HUDEP-2 (cell line): ENCODE measurements around the gene NKIRAS2.
A peak's percentile ranks its signal among the peaks of the same experiment; 100 is the strongest.

Source experiments
- DNase-seq, 76 experiments: peaks; one replicate each; lab custom pipeline; 2025; ENCODE audit not compliant: unreplicated experiment in 76 of 76; lab: John Stamatoyannopoulos, UW

Gene NKIRAS2

GRCh38 chr17:42019509-42020404 is at the start of gene NKIRAS2:
Gene NKIRAS2, plus strand, starts transcription at chr17:42020090. Its CDS starts 1,488 bp downstream, at chr17:42021578.
- DNase-seq, result peak in 75 of 76 experiments; percentile 19 to 95 (median 87)

- no peak for DNase-seq
Observed at GRCh38 chr17:41970901-41971331, 49.0 kb upstream of the NKIRAS2 start.

DNA sequence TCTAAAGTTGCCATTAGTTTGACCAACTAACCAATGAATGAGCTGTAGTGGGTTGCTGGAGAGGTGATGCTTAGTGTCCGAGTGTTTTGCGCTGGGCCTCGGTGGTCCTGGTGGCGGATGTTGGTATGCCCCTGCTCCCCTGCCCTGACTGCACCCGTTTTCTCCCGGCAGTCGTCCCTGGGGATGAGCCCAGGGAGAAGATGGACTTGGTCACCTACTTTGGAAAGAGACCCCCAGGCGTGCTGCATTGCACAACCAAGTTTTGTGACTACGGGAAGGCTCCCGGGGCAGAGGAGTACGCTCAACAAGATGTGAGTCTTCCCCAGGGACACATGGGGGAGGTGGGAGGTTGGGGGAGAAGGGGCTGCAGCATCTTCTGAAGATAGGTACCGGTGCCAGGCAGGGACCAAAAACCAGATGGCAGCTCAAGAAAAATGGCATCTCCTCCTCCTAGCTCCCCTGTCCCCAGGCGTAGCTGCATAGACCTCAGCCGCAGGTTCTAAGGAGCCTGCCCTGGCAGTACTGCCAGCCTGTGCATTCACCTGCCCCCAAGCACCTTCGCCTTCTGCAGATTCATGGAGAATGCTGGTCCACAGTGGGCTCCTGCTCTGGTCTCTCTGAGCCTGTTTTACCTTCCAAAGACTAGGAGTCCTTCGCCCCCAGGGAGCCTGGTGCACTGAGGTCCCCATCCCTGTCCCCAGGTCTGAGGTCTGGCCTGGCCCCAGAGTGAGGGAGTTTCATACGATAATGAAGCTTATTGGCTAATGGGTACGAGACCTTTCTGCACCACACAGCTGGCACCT is 48.0 kb upstream of the NKIRAS2 start:
- DNase-seq, result no peak

- DNase-seq, result no peak
Observed at GRCh38 chr17:41972571-41973407, 47.1 kb upstream of the NKIRAS2 start.

DNA sequence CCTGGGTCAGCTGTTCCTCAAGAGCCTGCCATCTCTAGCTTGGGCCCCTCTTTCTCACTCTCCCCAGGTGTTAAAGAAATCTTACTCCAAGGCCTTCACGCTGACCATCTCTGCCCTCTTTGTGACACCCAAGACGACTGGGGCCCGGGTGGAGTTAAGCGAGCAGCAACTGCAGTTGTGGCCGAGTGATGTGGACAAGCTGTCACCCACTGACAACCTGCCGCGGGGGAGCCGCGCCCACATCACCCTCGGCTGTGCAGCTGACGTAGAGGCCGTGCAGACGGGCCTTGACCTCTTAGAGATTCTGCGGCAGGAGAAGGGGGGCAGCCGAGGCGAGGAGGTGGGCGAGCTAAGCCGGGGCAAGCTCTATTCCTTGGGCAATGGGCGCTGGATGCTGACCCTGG is 46.5 kb upstream of the NKIRAS2 start:
- DNase-seq, result no peak

GRCh38 chr17:41974031-41974430 is 45.9 kb upstream of the NKIRAS2 start:
- DNase-seq, result no peak

GRCh38 chr17:41974658-41975057 is 45.2 kb upstream of the NKIRAS2 start:
- DNase-seq, result no peak

GRCh38 chr17:41975099-41976083 is 44.5 kb upstream of the NKIRAS2 start:
- DNase-seq, result no peak

DNA sequence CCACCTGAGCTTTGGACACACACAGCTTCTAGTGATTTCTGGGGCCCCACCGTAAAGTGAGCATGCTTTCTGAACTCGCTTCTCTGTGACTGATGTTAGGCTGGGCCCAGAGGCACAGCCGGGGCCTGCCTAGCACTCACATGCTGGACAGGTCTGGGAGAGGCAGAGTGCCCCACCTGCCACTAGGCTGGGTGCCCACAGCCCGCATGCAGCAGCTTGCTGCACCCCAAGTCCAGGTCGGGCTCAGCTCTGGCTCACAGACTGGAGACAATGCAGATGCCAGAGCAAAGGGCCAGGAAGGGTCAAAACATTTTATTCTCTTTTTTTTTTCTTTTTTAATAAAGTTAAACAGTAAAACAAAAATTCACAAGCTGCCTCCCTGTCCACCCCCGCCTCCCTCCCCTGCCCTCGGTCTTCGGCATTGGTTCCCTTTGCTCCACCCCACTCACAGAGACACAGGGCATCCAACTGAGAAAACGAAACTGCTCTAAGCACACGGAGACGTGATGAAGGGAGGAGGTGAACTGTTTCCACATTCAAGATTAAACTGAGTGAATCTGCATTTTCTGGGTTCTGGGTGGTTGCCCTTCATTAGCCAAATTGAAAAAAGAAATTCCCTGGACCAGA is 43.6 kb upstream of the NKIRAS2 start:
- DNase-seq, result no peak

DNA sequence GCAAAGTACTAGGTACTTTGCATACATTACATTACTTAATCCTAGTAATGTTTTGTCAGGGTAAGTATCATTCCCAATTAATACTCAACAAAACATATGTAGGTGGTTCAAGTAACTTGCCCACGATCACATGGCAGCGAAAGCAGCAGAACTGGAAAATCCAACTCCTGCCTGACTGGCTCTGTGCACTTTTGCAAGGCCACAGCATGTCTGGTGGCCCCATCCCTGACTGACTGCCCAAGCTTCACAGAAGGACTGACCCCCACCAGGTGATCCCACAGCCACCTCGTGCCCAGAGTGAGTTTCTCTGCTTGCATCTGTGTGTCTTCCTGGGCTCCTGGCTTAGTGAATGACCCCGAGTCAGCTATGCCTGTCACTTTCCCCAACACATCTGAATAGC is 41.9 kb upstream of the NKIRAS2 start:
- no peak for DNase-seq

GRCh38 chr17:41982026-41982760 is 37.7 kb upstream of the NKIRAS2 start:
- DNase-seq, result no peak

- no peak for DNase-seq
Observed at GRCh38 chr17:41984454-41984853, 35.4 kb upstream of the NKIRAS2 start.

- no peak for DNase-seq
Observed at GRCh38 chr17:41985919-41986318, 34.0 kb upstream of the NKIRAS2 start.

- DNase-seq, result no peak
Observed at GRCh38 chr17:41986634-41987033, 33.3 kb upstream of the NKIRAS2 start.

DNA sequence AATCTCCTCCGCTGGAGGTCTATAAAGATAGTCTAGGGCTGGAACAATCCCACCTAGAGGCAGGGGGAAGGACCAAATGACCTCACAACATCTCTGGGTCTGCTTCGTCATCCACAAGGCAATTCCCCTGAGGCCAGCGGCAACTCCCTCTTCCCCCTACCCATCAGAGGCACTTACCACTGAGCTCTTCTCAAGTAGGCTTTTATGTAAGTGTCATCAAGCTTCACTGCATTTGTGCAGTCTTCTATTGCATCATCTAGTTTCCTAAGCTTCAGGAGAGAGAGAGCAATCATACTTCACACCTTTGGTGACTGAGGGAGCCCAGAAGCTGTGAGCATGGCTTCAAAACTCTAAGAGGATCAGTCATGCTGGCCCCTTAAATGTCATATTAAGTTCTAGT is 32.2 kb upstream of the NKIRAS2 start:
- no peak for DNase-seq

DNA sequence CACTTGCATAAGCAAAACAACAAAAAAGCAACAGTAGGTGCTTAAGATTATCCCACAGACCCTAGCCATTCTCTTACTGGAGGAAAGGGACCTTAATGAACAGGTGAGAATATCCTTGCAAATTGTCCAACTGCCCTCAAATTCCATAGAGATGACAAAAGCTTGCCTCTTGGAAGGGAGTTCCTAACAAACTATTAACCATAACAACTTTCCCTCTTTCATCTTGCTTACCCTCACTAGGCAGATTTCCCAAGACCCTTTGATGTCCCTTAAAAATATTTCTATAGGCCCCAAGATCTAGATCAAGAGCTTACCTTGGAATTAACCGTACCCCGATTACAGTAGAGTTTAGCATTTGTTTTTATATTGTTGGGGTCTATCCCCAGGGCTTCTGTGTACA is 31.5 kb upstream of the NKIRAS2 start:
- no peak for DNase-seq

- DNase-seq, result no peak
Observed at GRCh38 chr17:41989702-41990419, 30.0 kb upstream of the NKIRAS2 start.

DNA sequence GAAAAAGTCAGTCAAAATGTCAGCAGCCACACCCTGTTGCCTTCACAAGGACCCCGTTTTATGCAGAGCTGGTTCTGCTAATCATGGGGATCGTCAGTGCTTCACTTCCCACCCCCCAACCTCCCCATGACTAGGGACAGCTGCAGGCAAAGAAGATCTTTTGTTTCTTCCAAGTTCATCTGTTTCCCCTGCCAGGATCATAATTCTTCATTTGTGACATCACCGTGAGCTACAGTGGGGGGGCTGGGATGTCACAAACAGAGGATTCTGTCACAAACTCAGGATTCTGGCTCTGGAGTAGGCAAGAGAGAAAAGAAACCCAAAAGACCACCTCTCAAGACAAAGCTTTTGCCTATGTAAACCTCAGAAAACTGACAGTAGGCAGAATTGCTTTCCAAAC is 27.3 kb upstream of the NKIRAS2 start:
- no peak for DNase-seq
